GM19239 (cell line): ENCODE results near the gene BAHCC1.
A peak's percentile ranks its signal among the peaks of the same experiment; 100 is the strongest.

Experiments
- DNase-seq: peaks from one replicate; pipeline ENCODE4 v3.0.0; 2011; ENCODE audit warnings: low spot score; ENCODE audit not compliant: insufficient read length
- FAIRE-seq: peaks from 2 replicates; lab custom pipeline; 2011; peaks lifted over from hg19 to GRCh38; lab: Jason Lieb, UNC

BAHCC1 gene

GRCh38 chr17:81502471-81503017 is 107.3 kb downstream of the BAHCC1 start:
- DNase-seq (no peak), FAIRE-seq (no peak)

- DNase-seq: no peak
- FAIRE-seq: no peak
Observed at GRCh38 chr17:81503619-81504018, 108.4 kb downstream of the BAHCC1 start.

- FAIRE-seq (peak; percentile 58), DNase-seq (no peak)
Observed at GRCh38 chr17:81508639-81509206, 113.5 kb downstream of the BAHCC1 start.

- DNase-seq (no peak), FAIRE-seq (peak; percentile 26)
Observed at GRCh38 chr17:81509207-81509971, 114.1 kb downstream of the BAHCC1 start.

- DNase-seq (no peak), FAIRE-seq (no peak)
Observed at GRCh38 chr17:81509972-81510784, 114.9 kb downstream of the BAHCC1 start.

GRCh38 chr17:81510785-81511553 is 115.7 kb downstream of the BAHCC1 start:
- no peak for DNase-seq
- FAIRE-seq: no peak

- FAIRE-seq (peak; percentile 4), DNase-seq (no peak)
Observed at GRCh38 chr17:81511554-81511803, 116.2 kb downstream of the BAHCC1 start.

- peak; percentile 37 for FAIRE-seq
Observed at GRCh38 chr17:81511804-81512561, 116.7 kb downstream of the BAHCC1 start.

GRCh38 chr17:81512562-81513371 is 117.5 kb downstream of the BAHCC1 start, which contains the start of gene ACTG1:
ACTG1 (minus strand) TSS chr17:81512799; CDS start chr17:81512354, 445 bp downstream.
- no peak for FAIRE-seq
- peak; percentile 85 for DNase-seq

More at GRCh38 chr17:81511804-81512561, 116.7 kb downstream of the BAHCC1 start:
- no peak for DNase-seq

GRCh38 chr17:81513372-81513752 is 118.1 kb downstream of the BAHCC1 start:
- DNase-seq (no peak), FAIRE-seq (peak; percentile 75)

- no peak for FAIRE-seq
- DNase-seq: no peak
Observed at GRCh38 chr17:81513753-81514488, 118.7 kb downstream of the BAHCC1 start.

- no peak for DNase-seq
Observed at GRCh38 chr17:81514489-81514738, 119.2 kb downstream of the BAHCC1 start.

GRCh38 chr17:81514739-81515529 is 119.7 kb downstream of the BAHCC1 start:
- DNase-seq (no peak), FAIRE-seq (peak; percentile 89)

More at GRCh38 chr17:81514489-81514738, 119.2 kb downstream of the BAHCC1 start:
- FAIRE-seq: no peak

GRCh38 chr17:81515530-81516041 is 120.3 kb downstream of the BAHCC1 start:
- DNase-seq: no peak
- FAIRE-seq: no peak
